Measurements from ENCODE around the gene ZNF292.
"Not testable (repeated sequence)": the region's sequence is repeated elsewhere in the genome, so short reads cannot be mapped to it uniquely, and the experiment has no call there.

The ZNF292 gene

DNA sequence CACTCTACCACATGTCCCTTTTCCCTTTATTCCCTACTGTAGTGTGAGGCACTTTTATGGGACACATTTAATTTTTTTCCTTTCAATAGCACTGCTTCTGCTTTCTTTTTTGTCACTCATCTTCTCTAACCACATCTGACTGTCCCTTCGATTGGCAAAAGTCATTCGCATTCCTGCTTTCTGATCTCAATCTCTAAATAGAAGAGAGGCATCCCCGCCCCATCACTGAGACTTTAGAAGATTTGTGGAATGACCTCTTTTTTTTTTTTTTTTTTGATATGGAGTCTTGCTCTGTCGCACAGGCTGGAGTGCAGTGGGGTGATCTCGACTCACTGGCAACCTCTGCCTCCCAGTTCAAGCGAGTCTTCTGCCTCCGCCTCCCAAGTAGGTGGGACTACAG, 9.1 kb downstream of the ZNF292 start:
- DNase-seq, result no peak

DNA sequence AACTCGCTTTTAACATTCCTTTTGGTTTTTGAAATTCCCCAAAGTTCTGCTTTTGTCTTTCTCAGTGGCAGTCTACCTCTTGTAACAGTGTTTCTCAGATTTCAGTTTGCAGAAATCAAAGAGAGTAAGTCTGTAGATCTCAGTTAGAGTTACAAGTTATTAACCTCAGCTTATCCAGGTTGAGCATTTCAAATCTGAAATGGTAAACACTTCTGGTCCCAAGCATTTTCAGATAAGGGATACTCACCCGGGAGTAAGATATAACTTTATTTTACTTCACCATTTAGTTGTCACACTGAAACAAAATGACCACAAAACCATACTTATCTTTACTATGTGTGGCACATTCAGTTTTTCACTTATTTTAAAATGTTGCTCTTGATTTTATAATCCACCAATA, 9.8 kb downstream of the ZNF292 start:
- peak; percentile 45 for DNase-seq

DNA sequence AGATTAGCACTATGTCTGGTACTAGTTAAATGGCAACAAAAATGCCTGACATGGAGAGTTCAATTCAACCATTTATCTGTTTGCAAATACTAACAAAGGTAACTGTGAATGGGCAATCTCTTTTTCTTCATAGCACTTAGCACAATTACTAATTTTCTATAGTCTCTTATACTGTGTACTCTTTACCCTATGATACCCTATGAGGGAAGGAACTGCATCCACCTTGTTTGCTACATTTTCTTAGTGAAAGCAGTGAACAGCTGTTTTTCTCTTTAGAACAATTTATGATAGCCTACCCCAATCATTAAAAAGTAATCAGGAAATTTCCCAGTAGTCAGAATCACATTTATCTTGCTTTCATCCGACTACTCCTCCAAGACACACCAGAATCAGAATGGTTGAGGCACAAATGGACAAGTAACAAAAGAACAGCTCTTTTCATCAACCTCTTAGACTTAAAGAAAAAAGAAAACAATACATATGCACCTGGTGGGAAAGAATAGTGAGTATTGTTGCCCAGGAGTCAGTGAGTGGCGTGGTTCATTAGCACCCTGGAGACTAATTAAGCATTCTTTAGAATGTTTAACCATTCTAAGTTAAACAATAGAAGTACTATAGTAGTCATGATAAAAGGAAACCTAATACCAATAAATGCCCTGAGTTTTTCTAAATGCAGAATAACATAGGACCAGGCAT, 16.7 kb downstream of the ZNF292 start:
- DNase-seq, result no peak

DNA sequence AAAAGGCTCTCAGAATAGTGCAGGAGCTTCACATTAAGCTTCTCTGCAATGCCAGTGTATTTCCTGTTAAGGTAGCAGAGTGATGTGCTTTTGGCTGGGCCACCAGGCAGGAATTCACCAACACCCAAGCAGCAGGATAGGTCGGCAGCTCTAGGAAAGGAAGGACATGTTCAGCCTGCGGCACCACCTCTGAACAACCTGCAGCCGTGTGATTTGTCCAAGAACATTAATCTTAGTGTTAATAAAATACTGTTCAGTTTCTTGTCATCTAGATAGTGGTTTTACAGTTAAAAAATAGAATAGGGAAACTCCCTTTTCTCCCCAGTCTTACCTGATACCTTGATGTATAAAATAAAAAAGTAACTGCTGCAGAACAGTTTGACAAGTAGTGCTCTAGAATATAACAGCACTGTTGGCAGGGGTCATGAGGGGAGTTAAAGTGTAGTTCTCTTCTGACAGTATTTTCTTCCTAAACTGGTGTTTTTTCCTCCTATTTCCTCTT, 18.8 kb downstream of the ZNF292 start:
- no peak for DNase-seq

DNA sequence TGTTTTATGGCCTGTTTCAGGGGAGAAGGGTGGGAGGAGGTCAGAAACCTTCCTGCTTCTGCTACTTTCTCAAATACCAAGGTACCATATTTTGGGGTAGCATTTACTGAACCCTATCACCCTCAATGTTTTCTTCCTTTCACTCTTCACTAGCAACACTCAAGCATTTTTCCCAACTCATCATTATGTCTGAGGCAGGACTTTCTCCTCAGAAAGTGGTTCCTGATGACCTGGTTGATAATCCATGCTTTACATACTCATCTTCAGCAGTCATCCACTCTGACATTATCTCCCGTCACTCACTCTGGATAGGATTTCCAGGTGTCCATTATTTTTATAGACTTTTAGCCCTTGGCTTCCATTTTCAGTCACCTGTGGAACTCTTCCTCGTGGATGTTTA, 21.1 kb downstream of the ZNF292 start:
- no peak for DNase-seq

DNA sequence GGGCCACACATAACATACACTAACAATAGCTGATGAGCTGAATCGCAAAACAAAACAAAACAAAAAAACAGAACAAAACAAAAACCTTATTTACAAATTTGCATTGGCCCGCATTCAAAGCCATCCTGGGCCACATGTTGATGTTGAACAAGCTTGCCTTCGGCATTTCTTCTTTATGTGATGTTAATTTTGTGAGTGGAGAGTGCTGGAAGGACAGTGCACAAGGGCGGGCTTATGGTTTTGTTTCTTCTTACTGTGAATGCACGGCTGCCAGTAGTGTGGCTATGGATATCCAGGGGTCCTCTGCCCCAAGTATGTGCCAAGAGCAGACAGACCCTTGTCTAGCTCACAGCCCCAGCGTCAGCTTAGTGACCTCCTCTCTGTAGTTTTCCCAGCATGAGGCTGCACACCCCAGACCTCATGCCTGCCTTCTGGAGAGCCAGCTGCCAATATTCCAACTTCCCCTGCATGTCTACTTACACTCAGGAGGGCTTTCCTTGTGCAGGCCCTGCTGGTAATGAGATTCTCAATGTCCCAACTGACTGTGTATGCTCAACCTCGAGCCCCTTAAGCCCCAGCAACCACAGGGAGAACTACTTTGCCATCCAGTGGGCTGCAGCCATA, 24.9 kb downstream of the ZNF292 start:
- no peak for DNase-seq

DNA sequence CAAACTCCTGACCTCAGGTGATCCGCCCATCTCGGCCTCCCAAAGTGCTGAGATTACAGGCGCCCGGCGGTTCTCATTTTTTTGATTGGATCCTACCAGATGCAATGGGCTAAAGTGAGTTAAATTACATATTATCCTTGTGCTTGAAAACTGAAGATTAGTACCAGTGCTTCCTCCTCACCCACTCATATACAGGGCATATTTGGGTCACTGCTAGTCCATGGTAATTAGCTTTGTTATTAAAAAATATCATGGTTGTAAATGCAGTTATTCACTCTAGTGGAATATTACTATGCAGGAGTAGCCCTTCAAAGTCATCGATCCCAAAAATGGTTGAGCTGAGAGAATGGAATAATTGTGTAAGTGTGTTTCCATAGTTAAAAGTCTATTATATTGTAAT, 26.5 kb downstream of the ZNF292 start:
- no peak for DNase-seq

DNA sequence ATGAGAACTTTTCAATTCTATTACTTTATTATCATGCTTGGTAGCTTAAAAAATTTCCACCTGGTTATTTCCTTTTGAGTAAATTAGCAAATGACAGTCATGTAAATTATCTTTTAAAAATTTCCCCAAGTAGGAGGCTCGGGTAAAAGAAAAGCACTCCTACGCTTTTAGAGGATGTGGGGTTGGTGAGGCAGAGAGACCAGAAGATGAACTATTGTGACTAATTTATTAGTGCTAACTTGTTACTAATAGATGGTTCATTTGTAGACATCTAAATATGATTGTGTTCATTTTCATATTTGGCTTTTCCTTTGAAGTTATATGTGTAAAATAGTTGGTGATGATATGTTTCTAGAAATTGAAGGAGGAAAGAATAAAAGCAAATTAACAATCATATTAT, 27.0 kb downstream of the ZNF292 start:
- DNase-seq, result no peak

DNA sequence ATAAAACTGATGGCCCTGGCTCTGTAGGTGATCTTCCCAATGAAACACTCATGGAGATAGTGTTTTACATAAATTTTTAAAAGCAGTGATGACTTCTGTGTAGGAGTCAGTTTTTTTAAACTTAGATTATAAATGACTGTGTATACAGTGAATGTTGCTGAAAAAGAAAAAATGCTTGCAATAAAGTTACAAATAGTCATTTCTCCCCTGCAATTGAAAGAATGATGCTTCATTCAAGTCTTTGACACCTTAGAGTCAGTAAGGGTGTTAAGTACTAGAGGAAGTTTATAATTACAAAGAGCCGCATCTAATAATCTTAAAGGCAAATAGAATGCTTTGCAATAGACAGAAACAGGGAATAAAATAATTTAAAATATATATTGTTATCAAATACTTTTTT, 27.6 kb downstream of the ZNF292 start:
- DNase-seq, result no peak

DNA sequence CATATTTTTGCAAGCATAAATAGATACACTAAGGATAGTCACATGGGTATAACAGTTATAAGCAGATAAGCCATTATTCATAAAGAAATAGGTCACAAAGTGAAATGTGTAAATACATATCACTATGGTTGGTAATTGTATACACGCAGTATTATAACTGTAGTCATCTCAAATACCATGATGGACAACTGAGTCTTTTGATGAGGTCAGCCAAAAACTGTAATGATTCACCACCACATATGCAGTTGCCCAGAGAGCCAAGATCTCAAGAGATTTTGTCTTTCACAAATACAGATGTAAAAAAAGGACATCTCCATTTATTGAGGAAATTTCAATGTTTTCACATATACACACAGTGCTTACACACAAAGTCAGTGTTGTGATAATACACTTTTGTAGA, 28.3 kb downstream of the ZNF292 start:
- DNase-seq, result no peak

DNA sequence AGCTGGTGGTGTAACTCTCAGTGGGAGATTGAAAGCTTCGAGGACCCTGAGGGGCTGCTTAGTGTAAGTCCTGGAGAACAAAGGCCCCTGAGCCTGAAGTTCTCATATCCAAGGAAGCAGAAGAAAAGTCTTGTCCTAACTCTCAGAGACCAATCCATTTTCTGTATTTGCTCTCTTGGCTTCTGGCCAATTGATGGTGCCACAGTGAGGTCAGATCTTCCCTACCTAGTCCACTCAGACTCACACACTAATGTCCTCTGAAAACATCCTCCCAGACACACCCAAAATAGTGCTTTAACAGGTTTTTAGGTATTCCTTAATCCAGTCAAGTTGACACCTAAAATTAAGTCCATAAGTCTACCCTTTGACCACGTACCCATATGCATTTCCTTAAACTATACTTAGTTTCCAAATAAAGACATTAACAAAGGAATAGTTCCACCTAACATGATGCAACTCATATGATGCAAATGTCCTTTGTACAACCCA, 29.4 kb downstream of the ZNF292 start:
- no peak for DNase-seq

DNA sequence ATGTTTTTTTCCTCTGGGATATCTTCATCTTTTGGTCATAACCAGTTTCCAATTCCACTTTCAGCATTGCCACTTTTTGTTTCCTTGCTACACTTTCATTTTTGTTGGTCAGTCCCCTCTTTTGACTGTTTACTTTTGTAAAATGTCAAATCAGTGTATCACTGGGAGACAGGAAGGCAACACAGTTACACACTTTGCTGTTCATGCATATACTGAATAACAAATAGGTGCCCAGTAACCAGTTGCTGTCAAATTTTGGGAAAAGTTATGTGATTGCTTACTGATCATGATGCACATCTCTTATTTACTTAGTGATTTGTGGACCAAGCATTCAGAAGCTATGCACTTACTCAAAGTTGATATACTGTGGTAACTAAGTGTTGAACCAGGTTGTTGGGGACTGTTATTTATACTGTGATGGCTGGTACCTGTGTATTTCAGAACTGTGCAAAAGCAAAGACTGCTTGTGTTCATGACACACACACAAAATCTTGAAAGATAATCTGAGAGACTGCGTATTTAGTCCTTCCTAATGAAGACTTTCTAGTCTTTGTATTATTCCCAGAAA, 41.0 kb downstream of the ZNF292 start:
- no peak for DNase-seq

DNA sequence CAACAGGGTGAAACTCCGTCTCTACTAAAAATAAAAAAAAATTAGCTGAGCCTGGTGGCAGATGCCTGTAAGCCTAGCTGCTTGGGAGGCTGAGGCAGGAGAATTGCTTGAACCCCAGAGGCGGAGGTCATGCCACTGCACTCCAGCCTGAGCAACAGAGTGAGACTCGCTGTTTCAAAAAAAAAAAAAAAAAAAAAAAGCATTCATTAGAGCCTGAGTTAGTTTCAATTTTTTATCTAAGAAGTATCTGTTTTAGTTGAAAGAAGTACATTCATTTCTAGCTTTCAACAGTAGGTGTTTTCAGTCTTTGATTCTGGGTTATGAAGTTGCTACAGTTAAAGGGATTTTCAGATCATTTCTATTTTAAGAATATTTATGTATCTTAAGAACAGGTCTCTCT, 42.2 kb downstream of the ZNF292 start:
- DNase-seq, result no peak

DNA sequence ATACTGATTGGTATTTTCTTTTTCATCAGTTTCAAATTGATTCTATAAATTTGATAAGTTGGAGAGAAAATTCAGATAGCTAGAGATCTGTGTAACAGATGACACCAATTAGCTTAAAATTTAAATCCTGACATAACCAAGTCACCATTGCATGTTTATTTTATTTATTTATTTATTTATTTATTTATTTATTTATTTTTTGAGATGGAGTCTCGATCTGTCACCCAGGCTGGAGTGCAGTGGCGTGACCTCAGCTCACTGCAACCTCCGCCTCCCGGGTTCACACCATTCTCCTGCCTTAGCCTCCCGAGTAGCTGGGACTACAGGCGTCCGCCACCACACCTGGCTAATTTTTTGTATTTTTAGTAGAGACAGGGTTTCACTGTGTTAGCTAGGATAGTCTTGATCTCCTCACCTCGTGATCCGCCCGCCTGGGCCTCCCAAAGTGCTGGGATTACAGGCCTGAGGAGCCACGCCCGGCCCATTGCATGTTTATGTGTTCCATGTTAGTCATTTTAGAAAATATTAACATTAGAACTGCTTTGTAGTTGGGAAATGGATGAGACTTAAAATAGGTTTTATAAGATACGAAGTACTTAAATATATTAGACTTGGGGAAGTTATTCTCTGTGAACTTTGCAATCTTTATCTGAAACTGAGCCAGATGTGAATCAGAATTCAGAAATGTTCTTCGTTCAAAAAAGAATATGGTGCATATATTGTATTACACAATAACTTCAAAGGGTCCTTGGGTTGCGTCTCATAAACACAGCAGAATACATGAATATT, 42.9 kb downstream of the ZNF292 start:
- not testable (repeated sequence) for DNase-seq

DNA sequence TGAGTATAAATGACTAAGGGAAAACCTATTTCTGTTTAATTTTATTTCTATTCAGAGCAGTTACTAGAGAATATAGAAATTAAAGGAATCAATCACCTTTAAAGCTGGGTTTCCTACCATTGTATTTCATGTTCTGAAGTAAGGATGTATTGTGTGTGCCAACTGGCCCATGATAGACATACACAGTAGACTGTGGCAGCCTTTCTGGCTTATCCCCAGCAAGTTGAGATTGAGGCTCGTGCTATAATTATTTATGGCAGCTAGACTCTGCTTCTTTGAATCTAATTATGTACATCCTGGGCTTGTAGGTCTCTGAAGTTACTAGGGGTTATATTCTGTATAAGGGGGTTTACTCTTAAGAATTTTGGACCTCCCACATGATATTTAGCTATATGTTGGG, 44.4 kb downstream of the ZNF292 start:
- DNase-seq, result no peak

DNA sequence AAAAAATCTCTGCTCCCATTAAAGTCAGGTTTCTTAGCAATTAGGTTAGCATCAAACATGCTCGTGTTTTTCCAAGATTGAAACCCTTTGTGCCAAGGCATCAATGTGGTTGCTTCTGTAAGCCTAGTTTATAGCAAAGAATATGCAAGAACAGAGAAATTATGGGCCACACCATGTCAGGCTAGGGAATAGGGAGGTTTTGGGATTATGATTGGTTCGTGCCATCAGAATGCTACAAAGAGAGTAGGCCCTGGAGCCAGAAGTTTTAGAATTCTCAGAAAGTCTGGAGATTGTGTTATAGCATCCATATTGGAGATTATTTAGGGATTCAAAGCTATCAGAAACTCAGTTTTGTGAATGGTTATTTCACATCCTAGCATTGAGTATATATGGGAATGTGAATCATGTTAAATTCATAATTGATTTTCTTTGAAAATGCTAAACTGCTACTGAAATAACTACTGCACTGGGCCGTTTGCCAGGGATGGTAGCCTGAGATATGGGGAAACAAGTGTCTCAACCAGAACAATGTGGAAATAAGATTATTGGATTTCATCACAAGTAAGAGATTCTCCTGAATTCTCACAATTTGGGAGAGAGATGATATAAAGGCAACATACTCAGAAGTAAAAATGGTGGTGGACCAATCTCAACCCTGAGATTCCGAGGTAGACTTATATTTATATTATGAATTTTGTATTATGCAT, 45.3 kb downstream of the ZNF292 start:
- DNase-seq, result peak; percentile 74

DNA sequence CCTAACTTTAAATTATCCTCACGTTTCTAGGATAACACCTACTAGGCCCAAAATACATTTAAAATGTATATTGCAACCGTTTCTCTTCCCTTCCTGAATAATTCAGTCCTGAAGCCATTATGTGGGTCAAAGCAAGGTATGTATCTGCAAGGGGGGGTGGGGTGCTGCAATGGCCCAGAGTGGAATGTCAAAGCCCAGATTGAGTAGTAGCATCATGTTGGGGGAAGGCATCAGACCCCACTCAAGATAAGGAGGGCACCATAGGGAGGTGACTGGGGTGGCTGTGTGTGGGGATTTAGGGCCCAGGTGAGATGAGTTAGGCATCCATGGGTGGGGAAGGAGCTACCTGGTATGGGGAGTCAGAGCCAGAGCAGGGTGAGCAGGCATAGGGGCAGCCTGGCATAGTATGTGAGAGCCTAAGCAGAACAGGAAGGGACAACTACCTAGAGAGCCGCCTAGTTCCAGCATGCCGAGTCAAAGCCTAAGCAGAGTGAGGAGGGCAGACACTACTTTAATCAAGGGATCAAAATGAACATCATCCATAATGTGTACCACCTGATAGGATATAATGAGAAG, 48.2 kb downstream of the ZNF292 start:
- DNase-seq, result no peak

DNA sequence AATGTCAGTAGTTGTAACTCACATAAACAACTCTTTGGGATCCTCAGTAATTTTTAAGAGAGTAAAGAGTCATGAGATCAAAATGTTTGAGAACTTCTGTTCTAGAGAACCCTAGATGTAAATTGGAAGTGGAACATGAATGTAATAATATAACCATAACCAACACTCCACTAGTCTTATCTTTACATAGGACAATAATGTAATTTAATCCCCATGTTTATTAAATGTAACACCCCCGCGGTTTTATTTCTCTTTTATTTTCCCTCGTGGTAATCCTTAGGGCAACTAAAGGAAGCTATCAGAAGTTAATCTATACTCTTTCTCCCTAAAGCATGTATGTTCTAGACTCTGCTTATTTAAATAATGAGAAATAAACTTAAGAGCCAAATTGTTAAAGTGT, 54.4 kb downstream of the ZNF292 start:
- no peak for DNase-seq

DNA sequence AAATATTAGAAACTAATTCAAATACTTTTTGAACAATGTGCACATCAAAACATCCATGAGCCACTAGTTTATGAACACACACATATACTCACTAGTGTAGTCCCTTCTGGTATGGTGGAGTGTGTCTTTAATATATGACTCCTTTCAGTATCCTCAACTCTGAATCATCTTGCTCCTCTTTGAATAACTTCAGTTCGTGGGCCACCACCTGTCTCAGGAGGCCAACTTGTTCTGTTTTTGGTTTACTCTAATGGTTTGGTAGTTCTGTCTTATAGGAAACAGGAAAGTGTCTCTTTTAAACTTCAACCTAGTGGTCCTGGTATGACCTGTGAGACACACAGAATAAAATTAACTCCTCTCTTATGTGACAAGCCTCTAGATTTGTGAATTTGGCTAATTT, 55.6 kb downstream of the ZNF292 start:
- DNase-seq, result no peak

DNA sequence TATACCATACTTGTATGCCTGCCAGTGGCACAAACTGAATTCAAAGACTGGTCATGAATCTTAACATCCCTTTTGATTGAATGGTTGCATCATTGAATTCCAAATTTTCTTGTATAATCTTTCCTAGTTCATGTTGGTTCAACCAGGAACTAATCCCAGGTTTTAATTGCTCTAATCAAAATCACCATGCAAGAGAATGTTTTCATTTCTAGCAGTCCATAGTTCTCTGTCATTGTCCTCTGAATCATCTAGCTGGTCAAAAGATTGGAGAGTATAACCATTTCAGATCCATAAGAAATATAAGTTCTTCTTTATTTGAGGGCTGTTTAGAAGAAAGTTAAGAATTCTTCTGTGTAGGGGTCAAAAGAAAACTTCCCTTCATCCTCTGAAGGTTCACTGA, 57.2 kb downstream of the ZNF292 start:
- no peak for DNase-seq

DNA sequence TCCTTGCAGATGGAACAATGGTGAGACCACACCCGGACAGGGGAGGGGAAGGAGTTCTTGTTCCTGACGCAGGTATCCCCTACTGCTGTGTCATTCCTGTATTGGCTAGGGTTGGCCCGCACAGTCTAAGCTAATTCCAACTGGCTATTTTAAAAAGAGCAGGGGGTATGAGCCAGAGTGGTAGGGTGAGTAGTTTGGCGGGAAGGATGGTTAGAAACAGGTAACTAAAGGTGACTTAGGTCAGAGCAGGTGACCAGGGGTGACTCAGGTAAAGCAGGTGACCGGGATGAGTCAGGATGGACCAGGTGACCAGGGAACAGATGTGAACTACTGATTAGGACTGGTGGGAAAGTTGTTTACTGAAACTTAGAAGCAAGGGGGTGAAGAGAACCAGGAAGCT, 58.0 kb downstream of the ZNF292 start:
- no peak for DNase-seq

DNA sequence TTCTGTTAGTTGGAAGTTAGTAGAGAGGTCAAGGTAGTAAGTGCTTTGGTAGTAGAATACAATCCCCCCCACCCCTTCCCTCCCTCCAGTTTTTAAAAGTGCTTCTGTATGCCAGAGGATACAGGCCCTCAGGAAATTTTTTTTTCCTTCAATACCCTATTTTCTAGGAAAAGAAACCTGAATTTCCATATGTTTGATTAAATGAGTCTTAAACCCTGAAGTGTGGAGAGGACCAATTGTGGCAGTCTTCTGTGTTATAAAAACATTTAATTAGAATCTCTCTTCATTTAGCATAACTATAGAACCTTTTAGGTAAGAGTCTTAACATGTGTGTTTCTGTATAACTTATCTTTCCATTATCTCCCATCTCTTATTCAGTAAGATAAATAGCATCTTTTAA, 59.5 kb downstream of the ZNF292 start:
- DNase-seq, result no peak

DNA sequence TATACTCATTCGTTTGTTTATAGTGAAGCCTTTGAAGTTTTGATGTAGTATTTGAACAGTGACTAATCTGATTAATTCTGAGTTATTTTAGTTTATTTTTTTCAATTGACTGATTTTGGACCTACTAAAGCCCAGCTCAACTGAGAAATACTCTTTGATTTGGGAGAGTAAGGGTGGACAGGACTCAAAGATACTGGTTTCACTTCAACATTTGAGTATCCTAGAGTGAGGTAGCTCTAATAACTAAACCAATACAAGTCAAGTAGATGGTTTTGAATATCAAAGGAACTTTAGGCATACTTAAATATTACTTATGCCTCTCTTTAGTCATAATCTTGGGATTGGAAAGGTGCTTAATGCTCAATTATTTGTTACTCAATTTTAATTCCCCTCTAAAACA, 65.6 kb downstream of the ZNF292 start:
- no peak for DNase-seq
